ENCODE data around the gene SLC27A6.
A peak's percentile ranks its signal among the peaks of the same experiment; 100 is the strongest.
"Not testable (repeated sequence)": the region's sequence is repeated elsewhere in the genome, so short reads cannot be mapped to it uniquely, and the experiment has no call there.

SLC27A6 gene, protein sequence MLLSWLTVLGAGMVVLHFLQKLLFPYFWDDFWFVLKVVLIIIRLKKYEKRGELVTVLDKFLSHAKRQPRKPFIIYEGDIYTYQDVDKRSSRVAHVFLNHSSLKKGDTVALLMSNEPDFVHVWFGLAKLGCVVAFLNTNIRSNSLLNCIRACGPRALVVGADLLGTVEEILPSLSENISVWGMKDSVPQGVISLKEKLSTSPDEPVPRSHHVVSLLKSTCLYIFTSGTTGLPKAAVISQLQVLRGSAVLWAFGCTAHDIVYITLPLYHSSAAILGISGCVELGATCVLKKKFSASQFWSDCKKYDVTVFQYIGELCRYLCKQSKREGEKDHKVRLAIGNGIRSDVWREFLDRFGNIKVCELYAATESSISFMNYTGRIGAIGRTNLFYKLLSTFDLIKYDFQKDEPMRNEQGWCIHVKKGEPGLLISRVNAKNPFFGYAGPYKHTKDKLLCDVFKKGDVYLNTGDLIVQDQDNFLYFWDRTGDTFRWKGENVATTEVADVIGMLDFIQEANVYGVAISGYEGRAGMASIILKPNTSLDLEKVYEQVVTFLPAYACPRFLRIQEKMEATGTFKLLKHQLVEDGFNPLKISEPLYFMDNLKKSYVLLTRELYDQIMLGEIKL

DNA sequence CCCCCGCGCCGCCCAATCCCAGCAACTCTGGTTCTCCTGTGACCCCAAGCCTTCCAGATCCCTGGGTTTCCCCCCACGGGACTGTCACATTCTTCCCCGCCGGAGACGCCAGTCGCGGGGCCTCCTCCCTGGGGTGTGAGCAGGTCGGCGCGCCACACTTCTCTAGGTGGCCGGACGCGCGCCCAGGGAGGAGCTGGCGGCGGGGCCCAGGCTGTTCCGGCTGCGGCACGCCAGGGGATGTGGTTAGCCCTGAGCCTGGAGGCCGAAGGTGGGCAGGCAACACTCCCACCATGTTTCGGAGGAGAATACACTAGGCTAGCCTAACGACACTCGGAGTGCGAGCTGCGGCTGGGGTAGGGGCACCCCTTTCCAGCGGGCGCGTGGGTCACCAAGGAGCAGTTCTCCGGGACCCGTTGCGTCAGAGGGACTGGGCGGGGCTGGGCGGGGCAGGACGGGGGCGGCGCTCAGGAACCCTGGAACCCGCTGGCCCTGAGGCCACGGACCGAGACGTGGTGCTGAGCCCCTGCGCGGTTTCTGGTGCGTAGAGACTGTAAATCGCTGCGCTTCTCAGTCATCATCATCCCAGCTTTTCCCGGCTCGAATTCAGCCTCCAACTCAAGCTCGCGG lies at the start of gene SLC27A6:
SLC27A6 (plus strand) TSS at position 478 of the 627 bp plus-strand sequence. CDS start 650 bp downstream, outside the sequence.
- in situ Hi-C loops (cut with HindIII; ENCODE audit: low pct_unique_long_range_greater_than_20kb, low sequenced_read_pairs): no loop called here
- no peak for TF ChIP-seq JUND (IDR thresholded peaks at IDR 0.05; ENCODE audit: low read depth)
- no peak for DNase-seq (ENCODE audit: low read depth in 1 of 2, low spot score in 1 of 2)

DNA sequence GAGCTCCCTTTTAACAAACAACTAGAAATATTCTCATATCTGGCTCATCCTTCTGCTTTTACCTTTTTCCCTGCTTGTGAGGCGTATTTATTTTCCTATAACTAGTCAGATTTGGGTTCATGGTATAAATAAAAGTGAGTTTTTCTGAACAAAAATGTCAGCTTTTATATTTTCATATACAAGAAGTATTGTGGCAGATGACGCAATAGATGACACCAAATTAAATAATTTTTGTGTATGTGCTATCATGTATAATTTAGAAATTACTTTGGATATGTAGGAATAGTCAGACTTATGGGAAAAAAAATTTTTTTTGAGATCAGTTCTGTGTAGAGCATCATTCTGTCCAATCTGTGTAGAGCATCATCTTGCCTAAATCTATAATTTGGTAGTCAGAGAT lies 45.7 kb upstream of the SLC27A6 start:
- no peak for TF ChIP-seq JUND (IDR thresholded peaks at IDR 0.05; ENCODE audit: low read depth)
- in situ Hi-C loops (cut with HindIII; ENCODE audit: low pct_unique_long_range_greater_than_20kb, low sequenced_read_pairs): no loop called here
- no peak for DNase-seq (ENCODE audit: low read depth in 1 of 2, low spot score in 1 of 2)

DNA sequence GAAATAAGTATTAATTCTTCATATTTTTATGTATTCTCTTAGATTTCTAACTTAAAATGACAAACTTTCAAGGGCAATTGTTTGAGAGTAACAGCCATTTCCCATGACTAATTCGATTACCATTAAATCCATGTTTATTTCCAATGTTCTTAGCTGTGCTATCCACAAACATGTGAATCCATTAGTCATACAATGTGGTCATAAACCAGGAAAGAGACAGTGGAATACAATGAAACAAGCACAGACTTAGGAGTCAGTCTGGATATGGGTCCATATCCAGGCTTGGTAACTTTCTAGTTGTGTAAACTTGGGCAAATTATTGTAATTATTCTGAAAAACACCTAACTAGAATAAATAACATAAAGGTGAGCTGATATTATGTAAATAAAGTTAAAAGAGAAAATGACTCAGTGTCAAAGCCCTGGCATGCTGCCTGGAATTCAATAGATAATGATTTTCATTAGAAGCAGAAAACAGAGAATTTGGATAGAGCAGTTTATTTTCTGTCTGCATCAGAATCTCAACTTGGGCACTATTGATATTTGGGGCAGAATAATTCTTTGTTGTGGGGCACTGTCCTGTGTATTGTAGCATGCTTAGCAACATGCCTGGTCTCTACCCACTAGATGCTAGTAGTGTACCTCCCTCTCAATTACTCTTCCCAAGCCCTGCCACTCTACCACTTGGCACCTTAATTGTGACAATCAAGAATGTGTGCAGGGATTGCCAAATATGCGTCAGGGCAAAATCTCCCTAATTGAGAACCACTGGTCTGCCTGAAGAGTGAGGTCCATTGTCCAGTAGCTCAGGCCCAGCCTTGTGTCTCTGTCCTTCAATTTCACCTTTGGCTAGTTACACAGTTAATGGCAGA lies 44.7 kb upstream of the SLC27A6 start:
- no peak for TF ChIP-seq JUND (IDR thresholded peaks at IDR 0.05; ENCODE audit: low read depth)
- DNase-seq (ENCODE audit: low read depth in 1 of 2, low spot score in 1 of 2): no peak
- in situ Hi-C loops (cut with HindIII; ENCODE audit: low pct_unique_long_range_greater_than_20kb, low sequenced_read_pairs): no loop called here

DNA sequence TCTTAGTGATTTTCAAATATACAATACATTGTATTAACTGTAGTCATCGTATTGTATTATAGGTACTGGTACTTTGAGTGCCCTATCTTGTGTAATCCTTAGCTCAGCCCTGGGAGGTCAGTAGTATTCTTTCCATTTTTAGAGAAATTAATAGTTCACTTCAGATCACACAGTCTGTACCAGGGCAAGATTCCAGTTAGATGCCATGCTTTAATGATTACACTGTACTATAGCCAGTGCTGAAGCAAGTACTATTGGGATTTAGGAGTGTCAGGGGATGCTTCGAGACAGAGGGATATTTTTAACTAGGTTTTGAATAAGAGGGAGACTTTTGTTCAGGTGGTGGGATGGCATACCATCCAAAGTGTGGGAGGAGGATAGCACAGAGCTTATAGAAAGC lies 41.0 kb upstream of the SLC27A6 start:
- in situ Hi-C loops (cut with HindIII; ENCODE audit: low pct_unique_long_range_greater_than_20kb, low sequenced_read_pairs): no loop called here
- TF ChIP-seq JUND (IDR thresholded peaks at IDR 0.05; ENCODE audit: low read depth): no peak
- no peak for DNase-seq (ENCODE audit: low read depth in 1 of 2, low spot score in 1 of 2)

DNA sequence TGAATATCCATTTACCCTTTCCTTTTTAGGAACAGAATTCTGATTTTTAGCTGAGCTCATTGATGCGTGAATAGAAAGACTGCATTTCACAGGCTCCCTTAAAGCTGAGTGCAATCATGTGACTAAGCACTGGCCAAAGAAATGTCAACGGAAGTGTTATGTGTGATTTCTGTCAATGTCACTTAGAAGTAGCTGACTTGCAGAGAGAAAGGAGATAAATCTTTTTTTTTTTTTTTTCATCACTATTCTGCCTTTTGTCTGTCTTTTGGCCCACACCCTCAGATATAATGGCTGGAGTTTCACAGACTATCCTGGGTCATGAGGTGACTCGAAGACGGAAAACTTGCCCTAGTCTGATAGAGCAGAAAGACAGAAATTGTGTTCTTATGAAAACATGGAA lies 39.3 kb upstream of the SLC27A6 start:
- in situ Hi-C loops (cut with HindIII; ENCODE audit: low pct_unique_long_range_greater_than_20kb, low sequenced_read_pairs): no loop called here
- no peak for DNase-seq (ENCODE audit: low read depth in 1 of 2, low spot score in 1 of 2)
- TF ChIP-seq JUND (IDR thresholded peaks at IDR 0.05; ENCODE audit: low read depth): no peak

DNA sequence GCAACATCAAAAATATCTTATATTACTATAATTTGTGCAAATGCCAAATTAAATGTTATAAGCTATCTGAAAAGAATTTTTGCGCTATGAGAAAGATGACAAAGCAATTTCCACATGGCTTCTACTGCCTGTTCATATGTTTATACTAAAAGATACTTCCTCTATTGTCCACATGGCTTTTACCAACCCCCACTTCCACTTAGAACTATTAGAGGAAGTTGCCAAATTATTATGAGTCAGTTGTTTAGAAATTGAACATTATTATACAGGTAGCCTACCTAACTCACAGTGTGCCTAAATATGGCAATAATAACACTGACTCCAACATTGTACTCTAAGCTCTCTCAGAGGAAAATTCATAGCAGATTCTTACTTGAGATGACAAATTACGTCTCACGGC lies 37.6 kb upstream of the SLC27A6 start:
- no peak for DNase-seq (ENCODE audit: low read depth in 1 of 2, low spot score in 1 of 2)

DNA sequence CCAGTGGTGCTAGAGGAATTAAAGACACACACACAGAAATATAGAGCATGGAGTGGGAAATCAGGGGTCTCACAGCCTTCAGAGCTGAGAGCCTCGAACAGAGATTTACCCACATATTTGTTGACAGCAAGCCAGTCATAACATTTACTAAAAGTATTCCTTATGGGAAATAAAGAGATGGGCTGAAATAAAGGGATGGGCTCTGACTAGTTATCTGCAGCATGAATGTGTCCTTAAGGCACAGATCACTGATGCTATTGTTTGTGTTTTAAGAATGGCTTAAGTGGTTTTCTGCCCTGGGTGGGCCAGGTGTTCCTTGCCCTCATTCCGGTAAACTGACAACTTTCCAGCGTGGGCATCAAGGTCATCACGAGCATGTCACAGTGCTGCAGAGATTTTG lies 33.1 kb upstream of the SLC27A6 start:
- in situ Hi-C loops (cut with HindIII; ENCODE audit: low pct_unique_long_range_greater_than_20kb, low sequenced_read_pairs); DNase-seq (ENCODE audit: low read depth in 1 of 2, low spot score in 1 of 2): not testable (repeated sequence)

More for the DNA sequence above, 37.6 kb upstream of the SLC27A6 start:
- TF ChIP-seq JUND (IDR thresholded peaks at IDR 0.05; ENCODE audit: low read depth): no peak
- in situ Hi-C loops (cut with HindIII; ENCODE audit: low pct_unique_long_range_greater_than_20kb, low sequenced_read_pairs): no loop called here

DNA sequence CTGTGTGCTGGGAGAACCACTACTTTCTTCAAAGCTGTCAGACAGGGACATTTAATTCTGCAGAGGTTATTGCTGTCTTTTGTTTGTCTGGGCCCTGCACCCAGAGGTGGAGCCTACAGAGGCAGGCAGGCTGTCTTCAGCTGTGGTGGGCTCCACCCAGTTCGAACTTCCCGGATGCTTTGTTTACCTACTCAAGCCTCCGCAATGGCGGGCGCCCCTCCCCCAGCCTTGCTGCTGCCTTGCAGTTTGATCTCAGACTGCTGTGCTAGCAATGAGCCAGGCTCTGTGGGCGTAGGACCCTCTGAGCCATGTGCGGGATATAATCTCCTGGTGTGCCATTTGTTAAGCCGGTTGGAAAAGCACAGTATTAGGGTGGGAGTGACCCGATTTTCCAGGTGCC lies 22.2 kb upstream of the SLC27A6 start:
- in situ Hi-C loops (cut with HindIII; ENCODE audit: low pct_unique_long_range_greater_than_20kb, low sequenced_read_pairs); DNase-seq (ENCODE audit: low read depth in 1 of 2, low spot score in 1 of 2): not testable (repeated sequence)

DNA sequence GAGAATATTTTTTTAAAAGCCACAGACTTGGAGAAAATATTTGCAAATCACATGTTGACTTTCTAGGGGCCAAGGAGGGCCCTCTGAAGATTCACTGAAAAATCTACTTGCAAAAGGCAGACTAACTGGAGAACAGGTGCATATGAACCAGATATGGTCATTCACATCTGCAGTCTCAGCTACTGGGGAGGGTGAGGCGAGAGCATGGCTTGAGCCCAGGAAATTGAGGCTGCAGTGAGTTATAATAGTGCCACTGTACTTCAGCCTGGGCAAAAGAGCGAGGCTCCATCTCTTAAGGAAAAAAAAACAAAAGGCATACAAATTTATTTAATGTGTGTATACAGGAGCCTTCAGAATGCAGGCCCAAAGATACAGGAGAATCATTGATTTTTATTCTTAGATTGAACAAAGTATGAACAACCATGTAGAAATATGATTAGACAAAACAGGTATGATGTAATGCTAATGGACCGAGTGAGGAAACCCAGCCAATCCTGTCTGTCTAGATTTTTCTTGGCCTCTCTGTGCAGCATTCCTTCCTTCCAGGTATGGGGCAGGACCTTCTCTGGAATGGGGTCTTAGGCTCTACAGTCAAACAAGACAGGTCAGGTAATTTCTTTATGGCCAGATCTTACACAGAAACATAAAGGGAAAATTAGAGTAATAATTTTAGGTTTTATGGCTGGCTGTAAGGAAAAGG lies 15.3 kb upstream of the SLC27A6 start:
- in situ Hi-C loops (cut with HindIII; ENCODE audit: low pct_unique_long_range_greater_than_20kb, low sequenced_read_pairs): no loop called here
- peak in 1 of 2 experiments; percentile 70 for DNase-seq (ENCODE audit: low read depth in 1 of 2, low spot score in 1 of 2)
- TF ChIP-seq JUND (IDR thresholded peaks at IDR 0.05; ENCODE audit: low read depth): no peak

DNA sequence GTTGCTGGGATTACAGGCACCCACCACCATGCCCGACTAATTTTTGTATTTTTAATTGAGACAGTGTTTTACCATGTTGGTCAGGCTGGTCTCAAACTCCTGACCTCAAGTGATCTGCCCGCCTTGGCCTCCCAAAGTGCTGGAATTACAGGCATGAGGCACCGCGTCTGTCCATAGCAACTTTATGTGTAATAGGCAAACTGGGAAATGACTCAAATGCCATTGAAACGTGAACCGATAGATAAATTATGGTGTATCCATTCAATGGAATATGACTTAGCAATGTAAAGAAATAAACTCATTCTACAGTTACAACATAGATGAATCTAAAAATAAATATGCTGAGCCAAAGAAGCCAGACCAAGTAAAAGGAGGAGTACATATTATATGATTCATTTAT lies 14.0 kb upstream of the SLC27A6 start:
- in situ Hi-C loops (cut with HindIII; ENCODE audit: low pct_unique_long_range_greater_than_20kb, low sequenced_read_pairs): not testable (repeated sequence)

DNA sequence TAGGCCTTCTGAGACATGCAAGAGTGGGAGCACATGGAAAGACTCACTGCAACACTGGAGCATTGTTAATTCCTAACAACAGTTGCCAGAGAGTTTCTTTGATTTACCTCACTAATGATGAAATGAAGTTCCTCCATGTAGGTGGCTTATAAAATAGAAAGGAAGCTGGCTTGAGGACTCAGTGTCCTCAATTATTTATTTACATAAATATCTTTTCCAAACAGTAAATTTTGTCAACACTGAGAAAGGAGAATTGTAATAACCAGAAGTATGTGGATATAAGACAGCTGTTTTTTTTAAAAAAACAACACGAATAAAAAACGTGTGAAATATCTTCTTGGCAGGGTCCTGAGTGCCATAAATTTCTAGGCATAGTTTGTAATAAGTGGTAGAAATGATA lies 9.1 kb upstream of the SLC27A6 start:
- no peak for DNase-seq (ENCODE audit: low read depth in 1 of 2, low spot score in 1 of 2)

More for the DNA sequence above, 14.0 kb upstream of the SLC27A6 start:
- DNase-seq (ENCODE audit: low read depth in 1 of 2, low spot score in 1 of 2): not testable (repeated sequence)

DNA sequence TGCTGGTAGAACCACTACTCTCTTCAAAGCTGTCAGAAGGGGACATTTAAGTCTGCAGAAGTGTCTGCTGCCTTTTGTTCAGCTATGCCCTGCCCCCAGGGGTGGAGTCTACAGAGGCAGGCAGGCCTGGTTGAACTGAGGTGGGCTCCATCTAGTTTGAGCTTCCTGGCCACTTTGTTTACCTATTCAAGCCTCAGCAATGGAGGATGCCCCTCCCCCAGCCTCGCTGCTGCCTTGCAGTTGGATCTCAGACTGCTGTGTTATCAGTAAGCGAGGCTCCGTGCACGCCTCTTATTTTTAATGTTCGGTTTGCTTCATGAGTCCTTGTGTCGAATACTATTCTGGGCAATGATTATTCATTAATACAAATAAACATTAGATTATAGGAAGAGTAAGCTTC lies 3.1 kb upstream of the SLC27A6 start:
- no peak for TF ChIP-seq JUND (IDR thresholded peaks at IDR 0.05; ENCODE audit: low read depth)
- DNase-seq (ENCODE audit: low read depth in 1 of 2, low spot score in 1 of 2): no peak
- in situ Hi-C loops (cut with HindIII; ENCODE audit: low pct_unique_long_range_greater_than_20kb, low sequenced_read_pairs): no loop called here

More for the DNA sequence above, 9.1 kb upstream of the SLC27A6 start:
- in situ Hi-C loops (cut with HindIII; ENCODE audit: low pct_unique_long_range_greater_than_20kb, low sequenced_read_pairs): no loop called here
- TF ChIP-seq JUND (IDR thresholded peaks at IDR 0.05; ENCODE audit: low read depth): no peak

Measured in T47D (cell line).